Neutrophil (primary cell): Measurements from ENCODE around the gene BCL2L12.
A peak's percentile ranks its signal among the peaks of the same experiment; 100 is the strongest.

Experiments used
- H3K27ac ChIP-seq: fragments of 200-600 bp; sonication (generic); 2 replicates; pipeline ENCODE4 v1.5.1; 2016; ENCODE audit warnings: mild to moderate bottlenecking, moderate library complexity
- H3K27me3 ChIP-seq: fragments of 200-600 bp; sonication (generic); 2 replicates; pipeline ENCODE4 v1.6.0; 2016; ENCODE audit warnings: mild to moderate bottlenecking
- H3K36me3 ChIP-seq: fragments of 200-600 bp; sonication (generic); 2 replicates; pipeline ENCODE4 v1.5.1; 2017
- H3K4me1 ChIP-seq, 2 experiments: fragments of 200-600 bp in 1 of 2; sonication (generic) in 1 of 2; 1 replicate in 1 of 2; 2 replicates in 1 of 2; pipeline versions ENCODE4 v1.5.1 to v1.6.1; 2013 to 2016; ENCODE audit warnings: low read depth in 1 of 2, low read length in 1 of 2, mild to moderate bottlenecking in 1 of 2, moderate library complexity in 1 of 2; ENCODE audit not compliant: control insufficient read depth in 1 of 2, insufficient read depth in 1 of 2
- H3K4me3 ChIP-seq, 2 experiments: fragments of 200-600 bp in 1 of 2; sonication (generic) in 1 of 2; 1 replicate in 1 of 2; 2 replicates in 1 of 2; pipeline ENCODE4 v1.5.1; 2013 to 2016; ENCODE audit warnings: low read depth in 1 of 2, low read length in 1 of 2, mild to moderate bottlenecking in 1 of 2, moderate library complexity in 1 of 2
- H3K9me3 ChIP-seq: fragments of 200-600 bp; sonication (generic); 2 replicates; pipeline ENCODE4 v1.5.1; 2016
- CTCF ChIP-seq: fragments of 200-600 bp; sonication (generic); IDR thresholded peaks from 2 replicates; pipeline ENCODE4 v1.5.1; 2016; ENCODE audit warnings: antibody characterized with exemption

The BCL2L12 gene

GRCh38 chr19:49640113-49640898 lies 25.4 kb upstream of the BCL2L12 start, which contains the start of gene RRAS:
TSS of gene RRAS (minus strand) at chr19:49640143. CDS start at chr19:49640098, 45 bp downstream.
- peak; percentile 20 for TF ChIP-seq CTCF
- H3K9me3 ChIP-seq, result no peaks in the 10 kb centered on the region
- peak within 1 kb of the TSS; percentile 91 to 93 for H3K4me3 ChIP-seq
- H3K27me3 ChIP-seq, result peaks cover 43% of the 10 kb centered on the region
- peaks cover 41 to 42% of the 10 kb centered on the region in 2 experiments for H3K4me1 ChIP-seq
- peak within 1 kb of the TSS; percentile 96 for H3K27ac ChIP-seq
- H3K36me3 ChIP-seq, result peaks cover 5% of the 10 kb centered on the region

GRCh38 chr19:49641688-49642491 lies 23.8 kb upstream of the BCL2L12 start, which contains the start of gene SCAF1:
TSS of gene SCAF1 (plus strand) at chr19:49642209. CDS start at chr19:49645027, 2,818 bp downstream.
- TF ChIP-seq CTCF, result peak; percentile 40
- Histone ChIP-seq H3K4me1 (peaks cover 41 to 42% of the 10 kb centered on the region in 2 experiments), H3K9me3 (no peaks in the 10 kb centered on the region), H3K27me3 (peaks cover 29% of the 10 kb centered on the region), H3K36me3 (peaks cover 21% of the 10 kb centered on the region), H3K27ac (peak within 1 kb of the TSS; percentile 96), H3K4me3 (peak within 1 kb of the TSS; percentile 91 to 93)

- Histone ChIP-seq H3K36me3 (peaks cover 27% of the 10 kb centered on the region), H3K4me3 (peak overlapping the region; percentile 91 to 93), H3K9me3 (no peaks in the 10 kb centered on the region), H3K4me1 (peaks cover 41 to 42% of the 10 kb centered on the region in 2 experiments), H3K27ac (peak overlapping the region; percentile 96), H3K27me3 (peaks cover 25% of the 10 kb centered on the region)
- no peak for TF ChIP-seq CTCF
These were observed 23.2 kb upstream of the BCL2L12 start for GRCh38 chr19:49642492-49643035.

GRCh38 chr19:49643466-49643865 lies 22.3 kb upstream of the BCL2L12 start:
- no peak for TF ChIP-seq CTCF
- Histone ChIP-seq H3K36me3 (peaks cover 36% of the 10 kb centered on the region), H3K27me3 (peaks cover 16% of the 10 kb centered on the region), H3K4me3 (peak overlapping the region in 1 of 2 experiments; percentile 93), H3K9me3 (no peaks in the 10 kb centered on the region), H3K4me1 (peaks cover 33 to 36% of the 10 kb centered on the region in 2 experiments), H3K27ac (no peak overlapping the region)

- Histone ChIP-seq H3K36me3 (peaks cover 56% of the 10 kb centered on the region), H3K4me3 (no peak overlapping the region), H3K9me3 (no peaks in the 10 kb centered on the region), H3K27ac (no peak overlapping the region), H3K27me3 (no peaks in the 10 kb centered on the region), H3K4me1 (peaks cover 20 to 25% of the 10 kb centered on the region in 2 experiments)
- no peak for TF ChIP-seq CTCF
These were observed 20.1 kb upstream of the BCL2L12 start for GRCh38 chr19:49645592-49645991.
